GM12878 (cell line): ENCODE data around the gene BORCS5. TPM values are rescaled to one million over a fixed set of nuclear protein-coding genes. Genes with fewer than 3 reads are reported as not detected.

Experiments
- BACH1 ChIP-seq: fragments of 450-650 bp; IDR thresholded peaks from 2 replicates; pipeline ENCODE4 v1.6.1; 2017; ENCODE audit warnings: mild to moderate bottlenecking, borderline replicate concordance
- CUX1 ChIP-seq: IDR thresholded peaks from 2 replicates; pipeline ENCODE4 v1.6.1; 2012; ENCODE audit warnings: improper control_type of control experiment, low read depth, low read length; ENCODE audit not compliant: insufficient replicate concordance
- JUNB ChIP-seq: IDR thresholded peaks from 2 replicates; pipeline ENCODE4 v1.6.1; 2016; ENCODE audit warnings: antibody characterized with exemption, mild to moderate bottlenecking
- JUND ChIP-seq: IDR thresholded peaks from 2 replicates; pipeline ENCODE4 v1.6.1; 2012; ENCODE audit warnings: low read depth, mild to moderate bottlenecking, low read length, improper control_type of control experiment, moderate library complexity
- KDM1A ChIP-seq: fragments of 200-600 bp; sonication (generic); IDR thresholded peaks from 2 replicates; pipeline ENCODE4 v1.6.1; 2016; ENCODE audit warnings: borderline replicate concordance
- MEF2A ChIP-seq: IDR thresholded peaks from 2 replicates; pipeline ENCODE4 v1.6.1; 2011; ENCODE audit warnings: low read depth, mild to moderate bottlenecking, low read length, moderate library complexity; ENCODE audit not compliant: insufficient read depth
- NRF1 ChIP-seq: conservative IDR thresholded peaks from 2 replicates; pipeline ENCODE4 v1.6.1; 2011; ENCODE audit warnings: mild to moderate bottlenecking, low read depth, low read length, improper control_type of control experiment
- PML ChIP-seq: IDR thresholded peaks from 2 replicates; pipeline ENCODE4 v1.6.1; 2012; ENCODE audit warnings: low read length, inconsistent platforms
- POLR2AphosphoS2 ChIP-seq: IDR thresholded peaks from 2 replicates; pipeline ENCODE4 v1.6.1; 2011; ENCODE audit warnings: low read depth, mild to moderate bottlenecking, low read length, improper control_type of control experiment, moderate library complexity
- SMC3 ChIP-seq: IDR thresholded peaks from 2 replicates; pipeline ENCODE4 v1.6.1; 2011; ENCODE audit warnings: low read length, improper control_type of control experiment, borderline replicate concordance
- ZNF24 ChIP-seq: fragments of 450-650 bp; IDR thresholded peaks from 2 replicates; pipeline ENCODE4 v1.6.1; 2017; ENCODE audit warnings: antibody characterized with exemption, mild to moderate bottlenecking
- ZZZ3 ChIP-seq: IDR thresholded peaks from 2 replicates; pipeline ENCODE4 v1.6.1; 2011; ENCODE audit warnings: low read depth; ENCODE audit not compliant: control insufficient read depth, insufficient read length
- polyA plus RNA-seq, 11 experiments: library from polyadenylated mRNA; depleted of rRNA in 4 of 11; unstranded in 6 of 11; stranded (reverse) in 5 of 11; fragments of >200 nt; fragmentation: Nextera tagmentation in 4 of 11; fragmentation: Illumina TruSeq in 1 of 11; extraction: Ambion mirVana in 4 of 11; extraction: Trizol in 1 of 11; gene quantifications; 1 replicate in 1 of 11; 2 replicates in 10 of 11; pipeline versions ENCODE4 v1.2.1 to v1.2.3, GENCODE V29; 2011 to 2016; ENCODE audit warnings: inconsistent platforms in 2 of 11, missing spikeins in 2 of 11, low read depth in 1 of 11
- total RNA-seq, 4 experiments: library from RNA; depleted of rRNA in 3 of 4; stranded (reverse); fragments of >200 nt in 3 of 4; fragmentation: Illumina TruSeq in 1 of 4; extraction: Trizol in 1 of 4; gene quantifications; 2 replicates each; pipeline versions ENCODE4 v1.2.1 to v1.2.3, GENCODE V29; 2013 to 2021
- TF ChIP-seq, protein P1 (sequence below): fragments of 450-650 bp; IDR thresholded peaks from 2 replicates; pipeline ENCODE4 v1.6.1; 2018; ENCODE audit warnings: mild to moderate bottlenecking, low read depth, moderate library complexity; ENCODE audit not compliant: partially characterized antibody
- TF ChIP-seq, protein P2 (sequence below): fragments of 450-650 bp; IDR thresholded peaks from 2 replicates; pipeline ENCODE4 v1.6.1; 2017; ENCODE audit warnings: mild to moderate bottlenecking, moderate library complexity
- TF ChIP-seq, protein P3 (sequence below): fragments of 450-650 bp; IDR thresholded peaks from 2 replicates; pipeline ENCODE4 v1.6.1; 2014; ENCODE audit warnings: mild to moderate bottlenecking

The BORCS5 gene
- total and polyA plus RNA-seq, 10 of the 15 experiments (the other 5 are each of a cell fraction or from before 2014, with no cell fraction given): 1.4 to 39.7 (median 16.1) TPM

DNA sequence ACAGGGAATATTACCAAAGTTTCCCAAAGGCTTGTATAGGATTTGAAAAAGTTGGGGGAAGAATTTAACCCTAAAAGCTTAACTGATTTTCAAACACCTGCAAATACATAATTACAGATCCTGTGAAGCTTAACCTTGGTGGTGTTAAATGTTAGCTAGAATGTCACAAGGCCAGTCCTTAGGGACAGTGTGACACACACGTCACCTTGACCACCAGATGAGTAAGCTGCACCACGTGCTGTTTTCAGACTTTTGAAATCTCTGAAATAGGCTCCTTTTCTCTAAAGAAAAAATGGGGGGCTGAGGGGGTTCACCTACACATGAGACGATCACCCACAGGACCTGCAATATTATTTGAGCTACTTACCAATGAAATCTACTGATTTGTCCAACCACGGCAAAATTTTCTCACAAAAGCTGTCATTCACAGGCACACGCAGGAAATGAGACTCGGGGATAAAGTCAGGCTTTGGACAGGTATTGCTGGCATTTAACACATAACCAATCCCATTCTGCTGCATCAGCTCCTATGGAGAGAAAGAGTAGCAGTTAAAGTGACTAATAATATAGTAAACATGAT, 129.9 kb downstream of the BORCS5 start (continued):
- TF ChIP-seq, protein P1, sequence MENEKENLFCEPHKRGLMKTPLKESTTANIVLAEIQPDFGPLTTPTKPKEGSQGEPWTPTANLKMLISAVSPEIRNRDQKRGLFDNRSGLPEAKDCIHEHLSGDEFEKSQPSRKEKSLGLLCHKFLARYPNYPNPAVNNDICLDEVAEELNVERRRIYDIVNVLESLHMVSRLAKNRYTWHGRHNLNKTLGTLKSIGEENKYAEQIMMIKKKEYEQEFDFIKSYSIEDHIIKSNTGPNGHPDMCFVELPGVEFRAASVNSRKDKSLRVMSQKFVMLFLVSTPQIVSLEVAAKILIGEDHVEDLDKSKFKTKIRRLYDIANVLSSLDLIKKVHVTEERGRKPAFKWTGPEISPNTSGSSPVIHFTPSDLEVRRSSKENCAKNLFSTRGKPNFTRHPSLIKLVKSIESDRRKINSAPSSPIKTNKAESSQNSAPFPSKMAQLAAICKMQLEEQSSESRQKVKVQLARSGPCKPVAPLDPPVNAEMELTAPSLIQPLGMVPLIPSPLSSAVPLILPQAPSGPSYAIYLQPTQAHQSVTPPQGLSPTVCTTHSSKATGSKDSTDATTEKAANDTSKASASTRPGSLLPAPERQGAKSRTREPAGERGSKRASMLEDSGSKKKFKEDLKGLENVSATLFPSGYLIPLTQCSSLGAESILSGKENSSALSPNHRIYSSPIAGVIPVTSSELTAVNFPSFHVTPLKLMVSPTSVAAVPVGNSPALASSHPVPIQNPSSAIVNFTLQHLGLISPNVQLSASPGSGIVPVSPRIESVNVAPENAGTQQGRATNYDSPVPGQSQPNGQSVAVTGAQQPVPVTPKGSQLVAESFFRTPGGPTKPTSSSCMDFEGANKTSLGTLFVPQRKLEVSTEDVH: peak; percentile 59
- TF ChIP-seq NRF1: no peak
- TF ChIP-seq MEF2A: no peak
- TF ChIP-seq BACH1: peak; percentile 26; the same call in 1 of the 2 replicates
- TF ChIP-seq, protein P2, sequence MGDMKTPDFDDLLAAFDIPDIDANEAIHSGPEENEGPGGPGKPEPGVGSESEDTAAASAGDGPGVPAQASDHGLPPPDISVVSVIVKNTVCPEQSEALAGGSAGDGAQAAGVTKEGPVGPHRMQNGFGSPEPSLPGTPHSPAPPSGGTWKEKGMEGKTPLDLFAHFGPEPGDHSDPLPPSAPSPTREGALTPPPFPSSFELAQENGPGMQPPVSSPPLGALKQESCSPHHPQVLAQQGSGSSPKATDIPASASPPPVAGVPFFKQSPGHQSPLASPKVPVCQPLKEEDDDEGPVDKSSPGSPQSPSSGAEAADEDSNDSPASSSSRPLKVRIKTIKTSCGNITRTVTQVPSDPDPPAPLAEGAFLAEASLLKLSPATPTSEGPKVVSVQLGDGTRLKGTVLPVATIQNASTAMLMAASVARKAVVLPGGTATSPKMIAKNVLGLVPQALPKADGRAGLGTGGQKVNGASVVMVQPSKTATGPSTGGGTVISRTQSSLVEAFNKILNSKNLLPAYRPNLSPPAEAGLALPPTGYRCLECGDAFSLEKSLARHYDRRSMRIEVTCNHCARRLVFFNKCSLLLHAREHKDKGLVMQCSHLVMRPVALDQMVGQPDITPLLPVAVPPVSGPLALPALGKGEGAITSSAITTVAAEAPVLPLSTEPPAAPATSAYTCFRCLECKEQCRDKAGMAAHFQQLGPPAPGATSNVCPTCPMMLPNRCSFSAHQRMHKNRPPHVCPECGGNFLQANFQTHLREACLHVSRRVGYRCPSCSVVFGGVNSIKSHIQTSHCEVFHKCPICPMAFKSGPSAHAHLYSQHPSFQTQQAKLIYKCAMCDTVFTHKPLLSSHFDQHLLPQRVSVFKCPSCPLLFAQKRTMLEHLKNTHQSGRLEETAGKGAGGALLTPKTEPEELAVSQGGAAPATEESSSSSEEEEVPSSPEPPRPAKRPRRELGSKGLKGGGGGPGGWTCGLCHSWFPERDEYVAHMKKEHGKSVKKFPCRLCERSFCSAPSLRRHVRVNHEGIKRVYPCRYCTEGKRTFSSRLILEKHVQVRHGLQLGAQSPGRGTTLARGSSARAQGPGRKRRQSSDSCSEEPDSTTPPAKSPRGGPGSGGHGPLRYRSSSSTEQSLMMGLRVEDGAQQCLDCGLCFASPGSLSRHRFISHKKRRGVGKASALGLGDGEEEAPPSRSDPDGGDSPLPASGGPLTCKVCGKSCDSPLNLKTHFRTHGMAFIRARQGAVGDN: peak; percentile 97
- TF ChIP-seq JUNB: peak; percentile 71
- peak; percentile 4; the same call in 1 of the 2 replicates for TF ChIP-seq SMC3
- TF ChIP-seq PML: peak; percentile 53; the same call in 1 of the 2 replicates
- TF ChIP-seq POLR2AphosphoS2: no peak
- TF ChIP-seq CUX1: peak; percentile 49
- TF ChIP-seq JUND: peak; percentile 75; the same call in 1 of the 2 replicates
- TF ChIP-seq ZNF24: peak; percentile 67; the same call in 1 of the 2 replicates
- TF ChIP-seq, protein P3, sequence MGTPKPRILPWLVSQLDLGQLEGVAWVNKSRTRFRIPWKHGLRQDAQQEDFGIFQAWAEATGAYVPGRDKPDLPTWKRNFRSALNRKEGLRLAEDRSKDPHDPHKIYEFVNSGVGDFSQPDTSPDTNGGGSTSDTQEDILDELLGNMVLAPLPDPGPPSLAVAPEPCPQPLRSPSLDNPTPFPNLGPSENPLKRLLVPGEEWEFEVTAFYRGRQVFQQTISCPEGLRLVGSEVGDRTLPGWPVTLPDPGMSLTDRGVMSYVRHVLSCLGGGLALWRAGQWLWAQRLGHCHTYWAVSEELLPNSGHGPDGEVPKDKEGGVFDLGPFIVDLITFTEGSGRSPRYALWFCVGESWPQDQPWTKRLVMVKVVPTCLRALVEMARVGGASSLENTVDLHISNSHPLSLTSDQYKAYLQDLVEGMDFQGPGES: no peak
- no peak for TF ChIP-seq ZZZ3
- no peak for TF ChIP-seq KDM1A
